HepG2 (cell line): Measurements from ENCODE around the gene TRNP1. TPM values are rescaled to one million over a fixed set of nuclear protein-coding genes. Genes with fewer than 3 reads are reported as not detected.
A peak's percentile ranks its signal among the peaks of the same experiment; 100 is the strongest.

Experiments used
- BRF2 ChIP-seq: sonication (generic); formaldehyde crosslinking; IDR thresholded peaks from 2 replicates; pipeline ENCODE4 v1.8.1; 2022; ENCODE audit warnings: mild to moderate bottlenecking, missing genetic modification reagents
- HDAC6 ChIP-seq: fragments of 200-600 bp; sonication (generic); IDR thresholded peaks from 2 replicates; pipeline ENCODE4 v1.7.0; 2017; ENCODE audit warnings: mild to moderate bottlenecking, antibody characterized with exemption, low read length, low read depth
- HMGXB4 ChIP-seq, 2 experiments: sonication (generic) in 1 of 2; formaldehyde crosslinking in 1 of 2; IDR thresholded peaks; 2 replicates each; pipeline versions ENCODE4 v1.4.0 to v1.6.1; 2018 to 2020; ENCODE audit warnings: missing genetic modification reagents in 2 of 2, borderline replicate concordance in 1 of 2, low read depth in 1 of 2, mild to moderate bottlenecking in 1 of 2, missing biosample characterization in 1 of 2
- NR2F6 ChIP-seq, 2 experiments: IDR thresholded peaks; 2 replicates each; pipeline ENCODE4 v1.6.1; 2016; ENCODE audit warnings: antibody characterized with exemption in 1 of 2, mild to moderate bottlenecking in 1 of 2
- SCMH1 ChIP-seq: sonication (generic); formaldehyde crosslinking; IDR thresholded peaks from 2 replicates; pipeline ENCODE4 v1.9.0; 2021; ENCODE audit warnings: missing genetic modification reagents, mild to moderate bottlenecking, borderline replicate concordance
- SIN3B ChIP-seq: fragments of 150-350 bp; IDR thresholded peaks from 2 replicates; pipeline ENCODE4 v1.6.1; 2014; ENCODE audit warnings: low read length
- SIX4 ChIP-seq: sonication (generic); formaldehyde crosslinking; IDR thresholded peaks from 2 replicates; pipeline ENCODE4 v1.4.0; 2020; ENCODE audit warnings: missing genetic modification reagents
- TCF12 ChIP-seq, 2 experiments: fragments of 450-650 bp in 1 of 2; sonication (generic) in 1 of 2; formaldehyde crosslinking in 1 of 2; IDR thresholded peaks; 2 replicates each; pipeline versions ENCODE4 v1.6.1 to v1.8.0; 2017 to 2022; ENCODE audit warnings: antibody characterized with exemption in 1 of 2, mild to moderate bottlenecking in 1 of 2, missing genetic modification reagents in 1 of 2, moderate library complexity in 1 of 2
- XBP1 ChIP-seq: sonication (generic); formaldehyde crosslinking; IDR thresholded peaks from 2 replicates; pipeline ENCODE4 v1.5.0; 2020; ENCODE audit warnings: missing genetic modification reagents
- XRCC5 ChIP-seq: fragments of 200-400 bp; formaldehyde crosslinking; optimal IDR thresholded peaks from 2 replicates; pipeline ENCODE3; 2017; ENCODE audit warnings: mild to moderate bottlenecking, low read length
- ZBTB37 ChIP-seq: sonication (generic); formaldehyde crosslinking; IDR thresholded peaks from 2 replicates; pipeline ENCODE4 v1.4.0; 2020; ENCODE audit warnings: mild to moderate bottlenecking, missing genetic modification reagents
- ZBTB46 ChIP-seq: sonication (generic); formaldehyde crosslinking; IDR thresholded peaks from 2 replicates; pipeline ENCODE4 v1.4.0; 2020; ENCODE audit warnings: mild to moderate bottlenecking, missing genetic modification reagents, borderline replicate concordance
- ZNF142 ChIP-seq: sonication (generic); formaldehyde crosslinking; IDR thresholded peaks from 2 replicates; pipeline ENCODE4 v1.4.0; 2020; ENCODE audit warnings: missing genetic modification reagents
- ZNF282 ChIP-seq: fragments of 450-650 bp; IDR thresholded peaks from 2 replicates; pipeline ENCODE4 v1.6.1; 2018; ENCODE audit not compliant: partially characterized antibody
- ZNF629 ChIP-seq: sonication (generic); formaldehyde crosslinking; conservative IDR thresholded peaks from 2 replicates; pipeline ENCODE4 v1.5.0; 2020; ENCODE audit warnings: missing genetic modification reagents
- ZNF672 ChIP-seq: sonication (generic); formaldehyde crosslinking; IDR thresholded peaks from 2 replicates; pipeline ENCODE4 v1.8.1; 2022; ENCODE audit warnings: missing genetic modification reagents
- ZNF703 ChIP-seq: sonication (generic); formaldehyde crosslinking; IDR thresholded peaks from 2 replicates; pipeline ENCODE4 v1.5.1; 2020; ENCODE audit warnings: missing genetic modification reagents, mild to moderate bottlenecking, moderate library complexity, borderline replicate concordance
- ZSCAN29 ChIP-seq: sonication (generic); formaldehyde crosslinking; conservative IDR thresholded peaks from 2 replicates; pipeline ENCODE4 v1.4.0; 2020; ENCODE audit warnings: mild to moderate bottlenecking, missing genetic modification reagents
- polyA plus RNA-seq, 8 experiments: library from polyadenylated mRNA; depleted of rRNA in 3 of 8; stranded (reverse) in 7 of 8; unstranded in 1 of 8; fragments of >200 nt; fragmentation: Illumina TruSeq in 4 of 8; extraction: Trizol in 4 of 8; gene quantifications; 2 replicates each; pipeline versions ENCODE4 v1.2.1 to v1.2.3, GENCODE V29; 2011 to 2016; ENCODE audit warnings: low read depth in 4 of 8, missing spikeins in 1 of 8, mixed read lengths in 1 of 8; ENCODE audit not compliant: insufficient read depth in 1 of 8
- total RNA-seq, 5 experiments: library from RNA; depleted of rRNA; stranded (reverse); fragments of >200 nt; fragmentation: Illumina TruSeq; extraction: Trizol; gene quantifications; 2 replicates each; pipeline ENCODE4 v1.2.3, GENCODE V29; 2016; ENCODE audit warnings: low read depth in 1 of 5

Gene TRNP1
- total and polyA plus RNA-seq, 2 of the 13 experiments (the other 11 are each of a cell fraction or from before 2014, with no cell fraction given): 42.0 to 158 TPM

GRCh38 chr1:26960625-26960966, 32.9 kb upstream of the TRNP1 start (continued):
- TF ChIP-seq SIN3B (no peak), HMGXB4 (CRISPR knock-in tag; IDR thresholded peaks at IDR 0.05; ENCODE audit: borderline replicate concordance in 1 of 2, low read depth in 1 of 2) (peak in 1 of 2 experiments; percentile 15; a peak in 1 of 4 replicates), ZNF629 (CRISPR knock-in tag) (no peak), ZBTB37 (CRISPR knock-in tag) (no peak), TCF12 (IDR thresholded peaks at IDR 0.05) (no peak), TCF12 (CRISPR knock-in tag; IDR thresholded peaks at IDR 0.05) (no peak), ZNF142 (CRISPR knock-in tag) (no peak), HDAC6 (no peak), ZSCAN29 (CRISPR knock-in tag) (no peak), ZNF282 (no peak), SIX4 (CRISPR knock-in tag) (no peak), ZNF672 (CRISPR knock-in tag) (no peak), NR2F6 (IDR thresholded peaks at IDR 0.05) (no peak), NR2F6 (CRISPR knock-in tag; IDR thresholded peaks at IDR 0.05) (no peak), XRCC5 (no peak), BRF2 (CRISPR knock-in tag) (no peak), ZNF703 (no peak), ZBTB46 (CRISPR knock-in tag) (no peak), SCMH1 (CRISPR knock-in tag) (no peak), XBP1 (CRISPR knock-in tag) (no peak)
